Non-pigmented ciliary epithelial cell (primary cell): ENCODE results near the gene HDAC2.

Experiments used
- DNase-seq: peaks from one replicate; pipeline ENCODE4 v3.0.0-alpha.2; 2010; ENCODE audit warnings: low read depth

Gene HDAC2

GRCh38 chr6:113909224-113909856, 61.6 kb downstream of the HDAC2 start:
- DNase-seq: no peak

- DNase-seq: no peak
Measured at GRCh38 chr6:113908801-113909200, 62.1 kb downstream of the HDAC2 start.

- DNase-seq: no peak
Measured at GRCh38 chr6:113907102-113907815, 63.7 kb downstream of the HDAC2 start.

- no peak for DNase-seq
Measured at GRCh38 chr6:113903666-113904330, 67.2 kb downstream of the HDAC2 start.

GRCh38 chr6:113901482-113901881, 69.5 kb downstream of the HDAC2 start:
- no peak for DNase-seq

GRCh38 chr6:113894712-113895674, 76.0 kb downstream of the HDAC2 start:
- DNase-seq: no peak

- no peak for DNase-seq
Measured at GRCh38 chr6:113893866-113894265, 77.1 kb downstream of the HDAC2 start.

GRCh38 chr6:113893451-113893850, 77.5 kb downstream of the HDAC2 start:
- no peak for DNase-seq

- no peak for DNase-seq
Measured at GRCh38 chr6:113888956-113889630, 81.9 kb downstream of the HDAC2 start.

- DNase-seq: no peak
Measured at GRCh38 chr6:113888493-113888892, 82.5 kb downstream of the HDAC2 start.

GRCh38 chr6:113886512-113886911, 84.4 kb downstream of the HDAC2 start:
- no peak for DNase-seq

- no peak for DNase-seq
Measured at GRCh38 chr6:113884011-113884410, 86.9 kb downstream of the HDAC2 start.
